Measurements from ENCODE around the gene LAPTM5.

The LAPTM5 gene

GRCh38 chr1:30741239-30741894 is 16.2 kb downstream of the LAPTM5 start:
- no peak for DNase-seq

GRCh38 chr1:30740251-30741238 is 17.0 kb downstream of the LAPTM5 start:
- no peak for DNase-seq

GRCh38 chr1:30739601-30740000 is 18.0 kb downstream of the LAPTM5 start:
- DNase-seq, result no peak

- no peak for DNase-seq
These were observed 18.6 kb downstream of the LAPTM5 start for GRCh38 chr1:30738715-30739559.

- no peak for DNase-seq
These were observed 19.4 kb downstream of the LAPTM5 start for GRCh38 chr1:30738040-30738714.

DNA sequence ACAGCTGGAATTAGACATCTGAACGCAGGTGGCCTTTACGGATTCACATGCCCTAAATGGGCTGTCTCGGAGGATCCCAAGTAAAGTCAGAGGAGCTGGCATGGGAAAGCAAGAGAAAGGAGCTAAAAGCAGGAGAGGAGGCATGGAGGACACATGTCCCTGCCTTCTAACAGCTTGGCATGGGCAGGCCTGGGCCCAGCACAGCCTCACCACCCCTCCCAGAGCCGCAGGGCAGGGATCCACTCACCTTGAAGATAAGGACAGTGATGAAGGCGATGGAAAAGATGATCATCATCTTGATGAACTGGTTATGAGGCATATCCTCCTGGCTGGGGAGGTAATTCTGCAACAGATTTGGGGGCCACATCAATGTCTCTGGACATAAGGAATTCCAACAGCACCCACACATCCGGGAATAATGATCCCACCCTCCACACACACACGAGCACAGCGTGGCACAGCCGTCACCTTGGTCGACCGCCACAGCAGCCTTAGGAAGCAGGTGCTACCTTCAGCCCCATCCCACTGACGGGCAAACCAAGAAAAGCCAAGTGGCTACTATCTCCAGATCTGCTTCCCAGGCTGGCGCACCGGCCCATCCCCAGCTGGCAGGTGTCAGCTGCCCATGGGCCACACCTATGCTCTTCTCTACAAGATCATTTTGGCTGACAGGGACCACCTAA is 20.1 kb downstream of the LAPTM5 start:
- DNase-seq, result no peak

DNA sequence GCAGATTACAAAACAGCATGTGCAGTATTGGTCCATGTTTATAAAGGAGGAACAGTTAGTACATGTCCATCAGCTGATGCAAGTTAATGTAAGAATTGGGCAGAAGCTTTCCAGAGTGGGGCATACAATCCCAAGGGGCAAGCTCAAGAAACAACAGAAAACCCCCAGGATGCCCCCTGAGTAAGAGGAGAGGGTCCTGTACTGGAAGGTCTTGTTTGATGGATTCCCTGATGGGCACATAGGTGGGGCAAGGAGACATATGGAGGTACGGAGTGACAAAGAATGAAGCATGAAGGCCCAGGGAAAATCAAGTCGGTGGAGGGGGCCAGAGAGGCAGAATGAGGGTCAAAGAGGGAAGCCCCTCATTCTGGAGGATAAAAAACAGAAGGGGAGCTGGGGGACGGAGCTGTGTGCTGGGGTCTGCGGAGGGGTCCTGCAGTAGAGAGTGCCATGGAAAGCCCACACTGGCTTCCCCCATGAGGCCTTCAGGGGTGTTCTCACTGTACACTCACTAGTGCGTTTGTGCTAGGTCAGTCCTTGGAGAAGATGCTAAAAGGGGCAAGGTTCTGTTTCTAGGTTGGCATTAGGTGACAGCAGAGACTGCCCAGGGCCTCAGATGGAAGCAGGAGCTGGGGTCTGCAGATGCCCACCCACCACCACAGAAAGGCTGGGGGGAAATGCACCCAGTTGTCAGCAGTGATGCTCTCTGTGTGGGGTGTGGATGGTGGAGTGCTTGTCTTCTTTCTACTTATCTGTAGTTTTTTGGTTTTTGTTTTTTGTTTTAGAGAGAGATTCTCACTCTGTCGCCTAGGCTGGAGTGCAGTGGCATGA is 21.7 kb downstream of the LAPTM5 start:
- no peak for DNase-seq

DNA sequence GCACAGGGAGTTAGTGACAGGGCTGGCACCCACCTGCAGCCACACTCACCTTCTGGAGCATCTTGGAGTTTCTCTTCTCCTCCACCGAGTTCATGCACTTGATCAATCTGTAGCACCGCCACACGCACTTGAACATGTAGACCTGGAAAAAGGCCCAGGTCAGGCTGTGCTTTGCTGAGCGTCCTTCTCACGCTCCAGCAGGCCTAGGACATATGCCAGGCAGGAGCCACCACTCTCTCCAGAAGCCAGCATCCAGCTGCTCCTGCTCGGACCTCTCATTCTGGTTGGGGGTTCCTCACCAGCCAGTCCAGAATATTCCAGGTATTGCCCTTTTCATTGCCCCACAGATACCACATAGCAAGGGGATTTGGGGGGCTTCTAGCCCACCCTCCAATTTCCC is 22.4 kb downstream of the LAPTM5 start:
- DNase-seq, result no peak

- DNase-seq, result no peak
These were observed 23.0 kb downstream of the LAPTM5 start for GRCh38 chr1:30734580-30734979.

DNA sequence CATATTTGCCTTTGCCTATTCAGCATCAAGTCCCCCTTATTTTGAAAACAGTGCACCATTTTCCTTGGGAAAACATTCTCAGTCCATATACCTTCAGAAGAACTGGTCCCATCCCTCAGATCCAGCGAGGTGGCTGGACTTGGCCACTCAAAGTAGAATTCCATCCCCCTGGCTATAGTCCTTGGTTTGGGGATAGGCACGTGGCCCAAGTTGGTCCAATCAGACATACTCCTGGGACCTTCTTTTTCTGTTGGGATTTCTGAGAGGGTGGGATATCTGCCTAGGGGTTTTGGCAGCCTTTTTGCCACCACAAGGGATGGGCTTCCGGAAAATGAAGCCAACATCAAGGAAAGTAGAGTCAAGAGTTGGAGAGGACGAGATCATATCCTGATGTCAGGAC is 23.5 kb downstream of the LAPTM5 start:
- DNase-seq, result no peak

DNA sequence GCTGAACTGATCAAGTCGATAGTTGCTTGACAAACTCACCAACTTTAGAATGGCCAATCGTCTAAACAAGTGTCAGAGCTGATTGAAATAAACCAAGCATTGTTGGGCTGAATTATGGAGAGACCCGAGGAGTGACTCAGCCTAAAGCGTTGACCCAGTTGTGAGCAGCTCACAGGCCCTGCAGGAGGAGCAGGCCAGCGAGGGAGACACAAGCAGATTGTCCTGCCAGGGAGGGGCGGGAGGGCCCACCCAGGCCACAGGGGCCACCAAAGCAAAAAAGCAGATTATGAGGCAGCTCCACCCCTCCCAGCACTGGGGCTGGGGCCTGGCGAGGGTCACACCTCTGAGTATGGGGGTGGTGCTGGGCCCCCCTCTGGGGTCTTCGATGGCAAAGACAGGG is 24.1 kb downstream of the LAPTM5 start:
- DNase-seq, result no peak

DNA sequence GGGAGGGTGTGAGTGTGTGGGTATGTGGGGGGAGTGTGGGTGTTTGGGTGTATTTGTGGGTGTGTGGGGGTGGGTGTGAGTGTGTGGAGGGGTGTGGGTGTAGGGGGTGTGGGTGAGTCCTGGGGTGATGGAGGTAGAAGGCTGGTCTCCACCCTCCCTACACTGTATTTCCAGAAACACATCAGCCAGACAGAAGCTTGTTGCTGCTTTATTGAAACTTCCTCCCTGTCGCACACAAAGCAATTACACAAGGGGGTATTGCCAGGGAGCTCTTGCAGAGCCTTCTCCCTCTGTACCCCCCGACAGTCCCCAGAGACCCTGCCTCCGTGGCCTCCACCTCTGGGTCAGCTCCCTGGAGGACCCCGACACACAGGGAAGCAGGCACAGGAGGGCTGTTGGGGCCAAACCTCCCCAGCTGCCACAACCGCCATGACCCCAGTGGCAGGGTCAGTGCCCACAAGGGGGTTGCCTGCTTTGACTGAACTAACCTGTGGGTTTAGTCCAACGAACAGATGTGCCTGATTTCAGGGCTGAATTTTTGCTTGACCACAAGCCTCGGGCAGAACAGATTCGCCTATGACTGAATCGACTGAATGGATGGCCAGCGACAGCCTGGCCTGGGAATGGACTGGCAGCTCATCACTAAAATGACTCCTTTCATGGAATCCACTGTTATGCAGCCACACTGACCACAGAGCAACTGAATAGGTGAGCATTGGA is 25.1 kb downstream of the LAPTM5 start:
- DNase-seq, result no peak

DNA sequence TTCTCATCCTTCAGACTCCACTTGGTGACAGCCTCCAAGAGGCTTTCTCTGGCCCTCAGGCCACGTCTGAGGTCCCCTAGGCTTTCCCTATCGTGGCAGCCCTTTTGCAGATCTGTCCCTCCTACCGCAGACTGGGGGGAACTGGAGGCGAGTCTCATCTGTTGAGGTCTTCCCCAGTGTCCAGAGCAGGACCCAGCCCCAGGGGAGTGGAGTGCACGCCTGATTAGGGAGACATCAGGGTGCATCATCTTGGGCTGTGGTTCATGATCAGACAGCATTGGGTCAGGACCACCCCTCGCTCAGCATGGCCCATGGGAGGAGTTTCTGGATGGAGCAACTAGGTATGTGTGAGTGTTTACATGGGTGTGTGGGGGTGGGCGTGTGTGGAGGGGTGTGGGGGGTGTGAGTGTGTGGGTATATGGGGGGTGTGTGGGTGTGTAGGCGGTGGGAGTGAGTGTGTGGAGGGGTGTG is 25.7 kb downstream of the LAPTM5 start:
- DNase-seq, result no peak

GRCh38 chr1:30731109-30731805 is 26.3 kb downstream of the LAPTM5 start:
- DNase-seq, result no peak

DNA sequence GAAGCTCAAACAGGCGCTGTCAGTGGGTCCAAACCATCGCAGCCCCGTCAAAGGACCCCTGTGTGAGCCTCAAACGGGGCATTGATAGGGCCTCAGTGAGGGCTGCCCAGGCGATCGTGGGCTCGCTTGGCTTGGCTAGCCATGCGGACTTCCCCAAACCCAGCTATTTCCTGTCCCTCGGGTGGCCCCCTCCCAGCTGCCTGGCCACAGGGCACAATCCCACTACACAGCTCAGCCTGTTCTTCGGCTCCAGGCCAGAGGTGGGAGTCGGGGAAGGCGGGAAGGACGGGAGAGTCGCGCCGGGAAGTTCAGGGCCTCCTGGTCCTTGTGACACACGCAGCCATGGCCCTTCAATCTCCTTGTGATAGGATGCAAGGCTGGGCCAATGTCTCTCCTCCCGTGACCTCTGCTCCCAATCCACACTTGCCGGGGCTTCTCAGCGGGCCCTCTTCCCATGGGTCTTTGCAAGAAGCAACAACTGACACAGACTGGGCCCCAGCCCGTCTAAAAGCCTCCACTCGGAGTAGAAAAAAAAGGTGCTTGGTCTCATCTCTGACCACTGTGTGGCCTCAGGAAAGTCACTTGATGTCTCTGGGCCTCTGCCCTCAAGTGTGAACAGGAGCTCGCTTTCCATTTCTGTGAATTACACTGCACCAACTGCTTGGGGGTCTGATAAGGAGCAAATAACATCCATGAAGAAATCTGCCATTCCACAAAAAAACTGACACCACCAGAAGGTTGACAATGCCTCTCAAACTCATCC is 27.0 kb downstream of the LAPTM5 start:
- no peak for DNase-seq

GRCh38 chr1:30729901-30730300 is 27.7 kb downstream of the LAPTM5 start:
- no peak for DNase-seq

DNA sequence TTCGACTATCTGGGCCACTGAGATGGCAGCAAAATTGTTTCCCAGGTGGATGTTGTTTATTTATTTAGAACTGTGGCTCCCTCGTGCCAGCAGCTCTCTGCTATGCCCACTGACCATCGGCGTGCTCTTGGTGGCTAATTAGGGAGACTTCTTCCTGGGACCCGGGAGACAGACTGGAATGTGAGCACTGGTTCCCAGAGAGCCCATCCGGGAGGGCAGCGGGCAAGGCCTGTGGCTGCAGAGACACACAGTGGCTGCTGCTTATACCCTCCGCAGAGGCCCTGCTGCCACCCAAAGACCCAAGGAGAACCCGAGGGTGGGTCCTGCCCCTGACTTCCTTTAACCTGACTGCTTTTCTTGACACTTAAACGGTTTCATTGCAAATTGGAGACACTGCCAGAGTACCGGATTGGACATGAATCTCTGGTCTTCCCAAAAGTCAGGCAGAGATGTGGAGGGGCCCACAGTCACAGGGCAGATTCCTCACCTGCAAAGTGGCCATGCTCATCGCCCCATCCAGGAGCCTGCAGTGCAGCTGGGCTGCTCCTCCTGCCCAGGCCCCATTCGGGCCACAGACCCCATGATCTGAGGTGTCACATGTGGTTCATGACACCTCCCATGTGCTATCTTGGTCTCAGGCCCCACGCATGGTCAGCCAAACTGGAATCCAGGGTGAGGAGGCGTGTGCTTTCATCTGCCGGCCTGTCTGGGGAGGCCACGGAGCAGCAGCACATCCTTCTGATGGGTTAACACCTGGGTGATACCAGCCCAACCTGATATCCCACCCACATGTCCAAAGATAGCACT is 28.5 kb downstream of the LAPTM5 start:
- DNase-seq, result no peak

GRCh38 chr1:30728340-30728739 is 29.2 kb downstream of the LAPTM5 start:
- no peak for DNase-seq

Measured in GOT3 (cell line).